WTC11 (cell line): ENCODE data around the gene C14orf132.

Source experiments
- ATF3 ChIP-seq: sonication (generic); formaldehyde crosslinking; conservative IDR thresholded peaks from 2 replicates; pipeline ENCODE4 v1.8.1; 2022; ENCODE audit warnings: mild to moderate bottlenecking, missing genetic modification reagents
- CTCF ChIP-seq: fragments of 200-600 bp; IDR thresholded peaks from 2 replicates; pipeline ENCODE4 v1.8.0; 2022; ENCODE audit warnings: antibody characterized with exemption
- JUN ChIP-seq: sonication (generic); formaldehyde crosslinking; IDR thresholded peaks from 2 replicates; pipeline ENCODE4 v1.8.0; 2023; ENCODE audit warnings: mild to moderate bottlenecking, missing genetic modification reagents
- MLX ChIP-seq: sonication (generic); formaldehyde crosslinking; IDR thresholded peaks from 2 replicates; pipeline ENCODE4 v1.8.1; 2023; ENCODE audit warnings: mild to moderate bottlenecking, missing genetic modification reagents, moderate library complexity
- ZNF423 ChIP-seq: fragments of 250-450 bp; sonication (Bioruptor Pico); IDR thresholded peaks from 2 replicates; pipeline ENCODE4 v2.1.2; 2022; ENCODE audit warnings: mild to moderate bottlenecking, moderate library complexity

- TF ChIP-seq ATF3, result no peak
- TF ChIP-seq JUN (CRISPR knock-in tag), result no peak
- no peak for TF ChIP-seq MLX (CRISPR knock-in tag)
- TF ChIP-seq ZNF423 (CRISPR knock-in tag), result no peak
- no peak for TF ChIP-seq CTCF
Observed at GRCh38 chr14:96121660-96122395, 82.7 kb downstream of the C14orf132 start.
